NCI-H460 (cell line): ENCODE measurements around the gene ZNF286A. TPM values are rescaled to one million over a fixed set of nuclear protein-coding genes. Genes with fewer than 3 reads are reported as not detected.
"Not testable (repeated sequence)": the region's sequence is repeated elsewhere in the genome, so short reads cannot be mapped to it uniquely, and the experiment has no call there.

Source experiments
- DNase-seq: peaks from one replicate; pipeline ENCODE4 v3.0.0-alpha.2; 2016; ENCODE audit warnings: low read depth; ENCODE audit errors: extremely low read depth
- total RNA-seq: library from RNA; depleted of rRNA; stranded (reverse); fragments of >200 nt; shearing (Covaris generic); gene quantifications from 2 replicates; pipeline ENCODE4 v1.2.3, GENCODE V29; 2014

The ZNF286A gene
- total RNA-seq, 1 experiment from 2014 or later, result 43.8 TPM

DNA sequence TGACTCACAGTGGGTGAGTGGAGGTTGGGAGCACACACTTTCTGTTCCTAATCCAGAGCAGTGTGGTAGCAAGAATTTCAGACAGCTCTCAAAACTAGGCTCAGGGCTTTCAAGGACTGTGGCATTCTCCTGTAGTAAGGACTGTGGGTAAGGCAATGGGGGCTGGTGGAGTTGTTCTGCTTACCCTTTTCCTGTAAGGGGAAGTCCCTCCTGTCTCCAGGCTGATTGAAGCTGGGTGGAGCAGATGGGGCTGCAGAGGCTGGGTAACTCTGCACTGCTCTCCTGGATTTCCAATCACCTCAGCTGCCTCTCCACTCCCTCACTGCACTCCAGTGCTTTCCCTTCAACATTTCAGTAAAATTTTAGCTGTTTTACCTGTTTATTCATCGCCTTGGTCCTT is 12.1 kb upstream of the ZNF286A start:
- not testable (repeated sequence) for DNase-seq

DNA sequence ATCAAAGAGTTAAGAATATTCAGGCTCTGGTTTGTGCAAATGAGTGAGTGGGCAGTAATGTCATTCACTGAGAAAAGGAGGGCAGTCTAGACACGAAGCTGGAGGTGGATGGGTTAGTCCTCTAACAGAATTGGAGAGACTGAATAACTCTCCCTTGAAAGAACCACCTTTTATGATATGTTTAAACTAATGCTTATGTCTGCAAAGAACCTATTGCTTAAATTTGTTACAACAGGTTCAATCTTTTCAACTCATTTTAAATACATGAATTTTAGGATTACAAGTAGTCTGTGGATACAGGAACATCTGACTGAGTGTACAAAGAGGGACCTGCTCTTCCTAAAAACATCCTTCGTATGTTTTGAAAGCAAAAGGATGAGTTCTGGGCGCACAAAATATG is 585 bp upstream of the ZNF286A start:
- DNase-seq, result not testable (repeated sequence)

DNA sequence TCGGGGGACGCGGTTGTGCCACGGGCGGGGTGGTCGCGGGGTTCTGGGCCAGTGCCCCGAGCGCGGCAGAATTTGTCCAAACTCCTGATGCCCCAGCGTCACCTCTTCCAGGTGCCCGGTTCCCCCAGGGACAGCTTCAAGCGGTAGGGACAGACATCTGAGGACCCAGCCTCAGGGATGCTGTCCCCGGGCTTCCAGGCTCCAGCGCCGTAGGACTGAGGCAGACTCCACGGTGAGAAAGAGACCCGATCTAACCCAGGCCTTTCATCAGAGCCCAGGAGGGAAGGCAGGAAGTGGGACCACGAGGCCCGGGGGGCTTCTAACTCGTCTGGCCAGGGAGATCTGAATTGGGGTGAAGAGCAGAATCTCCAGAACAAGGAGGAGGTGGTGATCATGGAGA is 385 bp downstream of the ZNF286A start:
- DNase-seq, result not testable (repeated sequence)

DNA sequence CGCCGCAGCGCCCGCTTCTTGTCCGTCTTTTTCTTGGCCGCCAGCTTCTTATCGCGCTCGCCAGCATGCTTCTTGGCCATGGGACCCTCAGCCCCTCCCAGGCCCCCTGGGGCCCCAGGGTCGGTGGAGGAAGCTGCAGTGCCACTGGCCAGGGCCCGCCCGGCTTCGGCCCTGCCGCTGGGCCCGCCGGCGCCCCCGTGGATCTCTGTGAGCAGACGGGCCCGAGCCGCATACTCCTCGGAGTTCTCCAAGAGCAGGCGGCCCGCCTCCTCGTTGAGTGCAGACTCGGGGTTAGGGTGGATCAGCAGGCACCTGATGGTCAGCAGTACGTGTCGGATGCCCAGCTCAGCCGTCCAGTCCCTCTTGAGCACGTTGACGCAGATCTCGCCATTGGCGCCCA is 4.7 kb downstream of the ZNF286A start:
- DNase-seq, result not testable (repeated sequence)

DNA sequence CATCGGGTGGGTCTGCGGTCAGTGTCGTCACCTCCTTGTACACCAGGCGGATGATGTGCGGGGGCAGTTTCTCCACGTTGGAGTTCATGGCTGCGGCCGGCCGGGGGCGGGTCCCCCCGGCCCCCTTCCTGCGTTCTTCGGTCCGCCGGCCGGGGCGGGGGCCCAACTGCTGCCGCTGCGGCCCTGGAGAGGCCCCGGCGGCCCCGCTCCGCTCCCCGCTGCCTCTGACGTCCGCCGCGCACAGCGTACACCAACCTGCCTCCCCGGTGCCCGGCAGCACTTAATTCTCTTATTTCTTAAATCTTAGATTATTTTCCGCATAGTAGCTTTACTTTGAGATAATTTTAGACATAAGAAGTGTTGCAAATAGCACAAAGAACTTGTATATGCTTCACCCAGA is 5.3 kb downstream of the ZNF286A start:
- DNase-seq, result not testable (repeated sequence)

DNA sequence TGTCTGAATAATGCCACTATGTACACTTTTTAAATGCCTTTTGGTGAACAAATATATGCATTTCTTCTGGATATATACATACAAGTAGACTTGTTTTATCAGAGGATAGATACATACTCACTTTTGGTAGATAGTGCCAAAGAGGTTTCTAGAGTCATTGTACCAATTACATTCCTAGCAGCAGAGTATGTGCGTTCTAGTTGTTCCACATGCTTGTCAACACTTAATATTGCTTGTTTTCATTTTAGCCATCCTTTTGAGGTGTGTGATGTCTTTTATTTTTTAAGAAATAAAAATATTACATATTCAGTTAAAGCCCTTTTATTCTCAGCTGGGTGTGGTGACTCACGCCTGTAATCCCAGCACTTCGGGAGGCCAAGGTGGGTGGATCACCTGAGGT is 9.3 kb downstream of the ZNF286A start:
- not testable (repeated sequence) for DNase-seq

DNA sequence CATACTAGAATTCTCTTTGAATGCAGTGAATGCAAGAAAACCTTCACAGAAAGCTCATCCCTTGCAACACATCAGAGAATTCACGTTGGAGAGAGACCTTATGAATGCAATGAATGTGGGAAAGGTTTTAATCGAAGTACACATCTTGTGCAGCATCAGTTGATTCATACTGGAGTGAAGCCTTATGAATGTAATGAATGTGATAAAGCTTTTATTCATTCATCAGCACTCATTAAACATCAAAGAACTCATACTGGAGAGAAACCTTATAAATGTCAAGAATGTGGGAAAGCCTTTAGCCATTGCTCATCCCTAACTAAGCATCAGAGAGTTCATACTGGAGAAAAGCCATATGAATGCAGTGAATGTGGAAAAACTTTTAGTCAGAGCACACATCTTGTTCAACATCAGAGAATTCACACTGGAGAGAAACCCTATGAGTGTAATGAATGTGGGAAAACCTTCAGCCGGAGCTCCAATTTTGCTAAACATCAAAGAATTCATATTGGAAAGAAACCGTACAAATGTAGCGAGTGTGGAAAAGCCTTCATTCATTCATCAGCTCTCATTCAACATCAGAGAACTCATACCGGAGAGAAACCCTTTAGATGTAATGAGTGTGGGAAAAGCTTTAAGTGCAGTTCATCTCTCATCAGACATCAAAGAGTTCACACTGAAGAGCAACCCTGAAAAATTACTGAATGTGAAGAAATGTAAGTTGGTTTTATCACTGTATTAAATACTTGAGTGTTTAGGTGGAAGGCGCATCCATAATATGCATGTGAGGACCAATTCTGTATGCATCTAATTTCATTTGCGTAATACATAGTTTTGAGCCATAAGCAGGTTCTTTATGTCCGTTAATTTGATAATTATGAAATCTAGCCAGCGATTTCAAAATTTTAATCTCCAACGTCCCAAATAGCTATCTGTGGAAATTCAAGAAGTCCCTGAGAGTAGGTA is 17.3 kb downstream of the ZNF286A start:
- not testable (repeated sequence) for DNase-seq

DNA sequence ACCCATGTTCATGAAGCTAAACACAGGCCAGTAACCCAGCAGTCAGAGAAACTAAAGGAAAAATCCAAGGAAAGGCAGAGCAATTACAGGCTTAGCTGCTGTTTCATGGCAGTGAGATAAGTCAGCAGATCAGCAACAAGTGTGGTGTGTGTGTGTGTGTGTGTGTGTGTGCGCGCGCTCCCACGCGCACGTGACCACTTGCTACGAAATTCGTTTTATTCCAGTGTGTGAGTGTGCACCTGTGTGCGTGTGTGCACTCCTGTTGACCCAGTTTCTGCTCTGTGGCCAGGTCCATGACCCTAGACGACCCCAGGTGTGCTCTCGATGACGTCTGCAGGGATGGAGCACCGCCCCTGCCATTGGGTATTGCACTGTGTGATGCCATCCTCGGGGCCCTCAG is 31.0 kb downstream of the ZNF286A start:
- DNase-seq, result not testable (repeated sequence)

DNA sequence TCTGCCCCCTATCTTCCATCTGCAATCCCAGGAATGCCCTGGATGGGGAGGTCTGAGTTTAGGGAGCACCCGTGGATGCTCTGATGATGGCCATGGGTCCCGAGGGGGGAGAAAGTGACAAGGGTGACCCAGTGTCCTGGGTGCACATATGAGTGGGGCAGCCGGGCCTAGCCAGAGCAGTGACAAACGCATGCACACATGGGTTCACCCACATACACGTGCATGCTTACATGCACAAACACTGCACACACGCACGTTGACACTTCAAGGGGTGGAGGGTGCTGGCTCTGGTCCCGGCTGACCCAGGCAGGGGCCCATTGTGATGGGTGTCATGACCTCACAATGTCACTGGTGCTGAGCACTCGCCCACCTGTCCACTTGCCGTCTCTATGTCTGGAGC is 32.3 kb downstream of the ZNF286A start, which contains the start of gene TBC1D26:
TSS of gene TBC1D26 (plus strand) at position 384 of the 400 bp plus-strand sequence. CDS start 3,066 bp downstream, outside the sequence.
- not testable (repeated sequence) for DNase-seq

DNA sequence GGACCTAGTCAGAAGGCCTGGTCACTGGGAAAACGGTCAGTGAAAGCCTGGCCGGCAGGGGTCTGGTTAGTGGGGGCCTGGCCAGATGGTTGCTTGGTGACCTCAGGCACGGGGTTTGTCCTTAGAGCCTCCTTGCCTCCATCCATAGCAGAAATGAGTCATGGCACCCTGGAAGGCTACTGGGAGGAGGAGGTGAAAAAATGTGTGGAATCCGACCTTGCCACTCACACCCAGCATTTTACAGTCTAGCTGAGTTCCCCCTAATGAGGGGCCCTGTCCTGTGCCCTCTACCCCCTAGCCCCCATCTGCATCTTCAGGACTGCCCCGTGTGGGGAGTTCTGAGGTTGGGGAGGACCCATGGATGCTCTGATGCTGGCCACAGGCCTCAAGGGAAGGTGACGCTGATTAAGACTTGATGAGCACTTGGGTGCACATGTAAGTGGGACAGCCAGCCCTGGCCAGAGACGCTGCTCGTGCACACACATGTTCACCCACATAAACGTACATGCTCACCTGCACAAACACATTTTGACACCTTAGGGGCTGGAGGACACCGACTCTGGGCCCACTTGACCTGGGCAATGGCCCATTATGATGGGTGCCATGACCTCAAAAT is 33.7 kb downstream of the ZNF286A start:
- DNase-seq, result not testable (repeated sequence)

DNA sequence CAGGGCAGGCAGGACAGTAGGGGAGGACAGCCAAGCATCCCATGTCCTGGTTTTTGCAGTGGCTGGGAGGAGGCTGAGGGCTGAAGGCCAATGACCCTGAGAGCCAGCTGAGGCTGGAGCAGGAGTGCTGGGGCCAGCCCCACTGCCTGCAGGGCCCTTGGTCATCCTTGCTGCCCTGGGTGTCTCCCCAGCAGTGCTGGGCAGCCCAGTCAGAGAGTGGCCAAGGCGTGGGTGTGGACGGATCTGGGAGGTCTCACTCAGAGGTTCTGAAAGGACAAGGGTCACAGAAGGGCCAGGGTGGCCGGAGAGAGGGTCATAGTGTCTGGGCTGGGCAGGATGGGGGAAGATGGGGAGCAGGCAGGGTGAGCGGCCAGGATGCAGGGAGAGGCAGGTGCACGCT is 37.0 kb downstream of the ZNF286A start:
- DNase-seq, result not testable (repeated sequence)

DNA sequence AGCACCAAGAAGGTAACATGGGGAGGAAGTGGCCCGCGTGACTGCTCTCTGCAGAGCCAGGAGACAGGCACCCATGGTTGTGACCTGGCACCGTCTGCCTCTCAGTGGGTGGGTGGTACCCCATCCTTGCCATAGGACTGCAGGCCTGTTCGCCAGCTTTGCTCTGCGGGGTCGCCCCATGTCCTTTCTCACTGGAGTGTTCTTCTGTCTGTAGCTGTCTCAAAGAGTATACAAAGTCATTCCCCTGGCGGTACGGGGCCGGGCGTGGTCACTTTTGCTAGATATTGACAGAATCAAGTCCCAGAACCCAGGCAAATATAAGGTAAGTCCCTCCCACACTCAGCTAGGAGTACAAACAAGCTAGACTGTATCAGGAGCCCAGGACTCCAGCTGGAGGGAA is 38.5 kb downstream of the ZNF286A start:
- no peak for DNase-seq

DNA sequence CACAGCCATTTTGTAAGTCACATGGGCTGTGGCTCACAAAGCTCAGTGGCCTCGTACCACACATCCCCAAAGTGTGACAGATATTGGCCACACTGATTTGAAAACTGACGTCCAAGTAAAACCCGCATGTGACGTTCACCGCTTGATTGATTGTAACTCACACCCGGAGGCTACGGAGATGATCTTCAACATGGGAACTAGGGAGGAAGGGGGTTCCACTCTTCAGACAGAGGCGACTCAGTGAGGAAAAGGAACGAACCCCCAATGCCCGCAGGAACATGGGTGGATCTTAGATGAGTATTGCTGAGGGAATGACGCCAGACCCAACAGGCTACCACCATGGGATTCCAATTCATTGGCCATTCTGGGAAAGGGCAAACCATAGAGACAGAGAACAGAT is 39.7 kb downstream of the ZNF286A start:
- not testable (repeated sequence) for DNase-seq

DNA sequence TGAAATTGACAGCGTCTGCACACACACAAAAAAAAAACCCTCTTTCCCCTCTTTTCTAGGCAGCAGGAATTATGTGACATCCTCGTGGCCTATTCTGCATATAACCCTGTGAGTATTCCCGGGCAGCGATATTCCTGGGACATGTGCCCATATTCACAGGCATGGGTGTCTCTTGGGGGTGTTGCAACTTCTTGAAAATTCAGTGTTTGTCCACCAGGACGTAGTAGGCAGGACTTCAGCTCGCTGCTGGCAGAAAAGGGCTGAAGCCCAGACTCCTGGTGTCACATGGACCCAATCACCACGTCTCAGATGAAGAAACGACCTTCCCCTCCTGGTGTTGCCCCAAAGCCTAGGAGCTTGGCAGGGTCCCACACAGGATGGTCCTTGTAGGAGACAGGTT is 40.5 kb downstream of the ZNF286A start:
- not testable (repeated sequence) for DNase-seq

DNA sequence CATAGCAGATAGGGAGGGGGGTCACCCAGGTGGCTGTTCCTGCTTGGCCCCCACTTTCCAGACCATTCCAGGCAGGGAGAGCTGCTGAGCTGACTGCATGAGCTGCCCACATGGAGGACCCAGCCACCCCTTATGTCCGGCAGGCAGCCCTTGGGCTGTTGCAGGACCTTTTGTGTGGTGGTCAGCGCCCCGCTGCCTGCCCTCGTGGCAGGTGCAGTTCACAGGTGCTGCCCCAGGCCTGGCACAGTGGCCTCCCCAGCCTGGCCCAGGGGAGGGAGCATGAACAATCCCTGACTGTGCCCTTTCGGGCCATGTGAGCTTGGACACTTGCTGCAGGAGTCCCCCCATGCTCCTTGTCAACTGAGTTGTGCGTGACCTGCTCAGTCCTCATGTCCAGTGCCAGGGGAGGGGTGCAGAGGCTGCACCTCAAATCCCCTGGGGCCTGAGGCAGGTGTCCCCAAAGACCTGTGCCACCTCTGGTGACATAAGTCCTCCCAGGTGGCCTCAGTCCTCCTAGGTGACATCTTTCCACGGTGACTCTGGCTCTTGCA is 41.1 kb downstream of the ZNF286A start:
- no peak for DNase-seq

DNA sequence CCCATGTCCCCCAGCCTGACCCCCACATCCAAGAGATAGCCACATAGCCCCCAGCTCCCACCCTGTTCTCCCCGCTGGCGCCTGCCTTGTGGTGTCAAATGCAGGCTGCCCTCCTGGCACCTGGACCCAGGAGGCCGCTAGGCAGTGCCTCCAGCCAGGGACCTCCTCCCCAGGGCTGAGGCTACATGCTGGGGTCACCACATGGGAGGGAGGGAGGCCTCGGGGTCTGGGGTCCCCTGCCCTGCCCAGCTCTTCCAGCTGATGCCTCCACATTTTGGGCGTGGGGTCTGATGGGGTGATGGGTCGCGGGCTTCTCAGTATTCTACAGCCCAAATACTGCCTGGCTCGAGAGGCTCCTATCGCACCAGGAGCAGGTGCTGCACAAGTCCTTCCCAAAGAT is 42.1 kb downstream of the ZNF286A start:
- DNase-seq, result no peak

DNA sequence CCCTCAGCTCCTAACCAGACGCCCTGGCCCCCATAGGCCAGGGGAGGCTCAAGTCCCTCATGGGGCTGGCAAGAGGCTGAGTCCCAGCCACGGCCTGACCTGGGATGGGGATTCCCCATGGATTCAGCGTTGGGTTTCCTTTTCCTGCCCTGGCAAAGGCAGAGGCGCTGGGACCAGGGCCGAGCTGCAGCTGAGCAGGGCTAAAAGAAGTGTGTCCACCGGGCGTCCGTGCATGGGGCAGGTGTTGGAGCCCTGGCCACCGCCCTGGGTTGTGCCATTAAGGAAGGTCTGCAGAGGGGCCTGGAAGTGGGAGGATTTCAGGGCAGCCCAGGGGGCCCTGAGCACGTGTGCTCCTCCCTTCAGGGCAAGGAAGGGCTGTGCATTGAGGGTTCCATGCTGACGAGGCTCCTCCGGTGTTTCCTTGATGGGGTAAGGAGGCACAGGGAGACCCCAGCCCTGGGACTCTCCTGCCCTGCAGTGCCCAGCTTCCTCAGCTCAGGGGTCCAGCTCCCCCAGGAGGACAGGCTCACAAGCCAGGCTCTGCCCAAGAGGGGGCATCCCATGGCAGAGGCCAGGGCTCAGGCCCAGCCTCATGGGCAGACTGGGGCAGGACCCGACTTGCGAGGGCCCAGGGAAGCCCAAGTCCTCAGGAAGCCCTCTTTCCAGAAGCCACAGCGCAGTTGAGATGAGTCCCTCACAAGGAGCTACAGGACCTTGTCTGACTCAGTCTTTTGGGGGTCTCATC is 42.7 kb downstream of the ZNF286A start:
- no peak for DNase-seq

DNA sequence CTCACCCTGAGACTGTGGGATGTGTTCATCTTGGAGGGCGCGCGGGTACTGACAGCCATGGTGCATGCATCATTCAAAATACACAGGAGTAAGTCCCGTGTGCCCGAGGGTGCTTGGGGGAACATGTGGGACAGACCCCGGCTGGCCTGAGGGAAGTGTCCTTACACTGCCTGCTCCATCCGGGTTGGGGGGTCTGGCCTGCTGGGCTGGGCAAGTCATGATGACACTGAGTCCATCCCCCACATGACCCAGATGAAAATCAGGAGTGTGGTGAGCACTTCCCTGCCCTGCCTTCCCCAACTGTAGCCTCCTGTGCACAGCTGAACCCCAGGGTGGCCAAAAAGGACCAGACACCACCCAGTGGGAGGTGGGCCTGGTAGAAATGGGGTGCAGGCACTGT is 43.4 kb downstream of the ZNF286A start:
- DNase-seq, result no peak

DNA sequence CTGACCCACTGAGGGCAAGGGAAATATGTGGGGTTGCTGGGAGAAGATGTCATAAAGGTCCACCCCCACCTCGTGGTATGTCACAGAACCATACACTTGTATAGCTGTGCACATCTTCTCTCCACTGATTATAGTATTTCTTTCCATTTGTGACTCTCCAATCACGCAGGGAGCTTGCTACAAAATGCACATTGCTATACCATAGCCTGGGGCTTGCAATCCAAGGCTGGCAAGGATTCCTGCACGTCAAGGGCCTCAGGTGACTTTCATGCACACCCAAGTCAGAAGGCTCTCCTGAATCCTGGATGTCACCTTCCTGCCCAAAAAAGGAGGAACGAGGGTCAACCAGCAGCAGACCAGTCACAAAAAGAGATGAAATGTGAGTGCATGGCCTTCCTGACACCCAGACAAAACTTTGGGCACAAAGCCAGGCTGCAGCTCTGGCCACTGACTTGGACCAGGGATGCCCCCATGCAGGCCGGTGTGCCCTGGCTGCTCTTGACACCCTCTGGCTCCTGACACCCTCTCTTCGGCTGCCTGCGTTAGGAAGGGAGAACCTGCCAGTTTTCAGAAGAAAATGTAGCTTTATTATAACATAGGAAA is 44.6 kb downstream of the ZNF286A start:
- no peak for DNase-seq

DNA sequence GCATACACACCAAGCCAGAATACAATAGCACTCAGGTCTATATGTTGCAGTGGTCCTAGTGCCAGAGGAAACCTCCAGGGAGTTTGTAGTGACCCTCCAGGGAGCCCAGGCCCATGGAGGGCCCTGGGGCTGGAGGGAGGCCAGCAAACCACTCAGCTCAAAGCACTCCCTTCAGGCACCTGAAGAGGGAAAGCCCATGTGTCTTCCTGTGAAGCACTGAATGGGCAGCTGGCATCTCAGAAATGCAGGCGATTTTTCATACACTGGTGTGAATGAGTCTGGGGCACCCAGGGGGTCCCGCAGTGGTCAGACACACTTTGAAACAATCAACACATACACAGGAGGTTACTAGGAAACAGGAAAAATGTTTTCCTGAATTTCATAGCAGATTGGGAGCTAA is 45.3 kb downstream of the ZNF286A start:
- DNase-seq, result no peak
